Measurements from ENCODE around the gene DIAPH1. TPM values are rescaled to one million over a fixed set of nuclear protein-coding genes. Genes with fewer than 3 reads are reported as not detected.

Gene DIAPH1
- polyA plus RNA-seq, 1 experiment = 27.1 TPM

- DNase-seq (ENCODE audit: low read depth, low spot score) = no peak
- TF ChIP-seq CTCF (IDR thresholded peaks at IDR 0.05; ENCODE audit: low read depth, low read length) = no peak
- CTCF ChIA-PET = interaction anchor here (0.5 to 11.7 kb wide), 7 partner anchors 8 to 1727 kb away, joined by 3 to 165 read pairs (median 3); partner anchors contain the start of gene PCDHGB7
- H3K27me3 ChIP-seq (ENCODE audit: control insufficient read depth, insufficient read depth, low read length) = no peaks in the 10 kb centered on the region
- POLR2A ChIA-PET = interaction anchor here (0.7 to 2.6 kb wide), 2 partner anchors 39 to 43 kb away, joined by 3 to 16 read pairs; partner anchors contain the start of gene PCDHGC3
- H3K9me3 ChIP-seq (ENCODE audit: control insufficient read depth, insufficient read depth, low read length) = no peaks in the 10 kb centered on the region
- peak overlapping the region; percentile 93 for H3K27ac ChIP-seq (ENCODE audit: low read depth, low read length)
- no peak overlapping the region for H3K4me3 ChIP-seq (ENCODE audit: low read depth, low read length)
These were observed 103.7 kb downstream of the DIAPH1 start for GRCh38 chr5:141515141-141515540.

- no peak for TF ChIP-seq CTCF (IDR thresholded peaks at IDR 0.05; ENCODE audit: low read depth, low read length)
- POLR2A ChIA-PET = interaction anchor here (0.8 to 2.6 kb wide), 2 partner anchors 39 to 194 kb away, joined by 3 to 16 read pairs; partner anchors contain the start of genes PCDHGC3 and TAF7
- no peaks in the 10 kb centered on the region for H3K9me3 ChIP-seq (ENCODE audit: control insufficient read depth, insufficient read depth, low read length)
- no peaks in the 10 kb centered on the region for H3K27me3 ChIP-seq (ENCODE audit: control insufficient read depth, insufficient read depth, low read length)
- DNase-seq (ENCODE audit: low read depth, low spot score) = no peak
- H3K4me3 ChIP-seq (ENCODE audit: low read depth, low read length) = no peak overlapping the region
- peak overlapping the region; percentile 93 for H3K27ac ChIP-seq (ENCODE audit: low read depth, low read length)
- CTCF ChIA-PET = interaction anchor here (0.5 to 11.7 kb wide), 7 partner anchors 8 to 1726 kb away, joined by 3 to 165 read pairs (median 9); partner anchors contain the start of gene PCDHGB7
These were observed 104.3 kb downstream of the DIAPH1 start for GRCh38 chr5:141514330-141515133.

GRCh38 chr5:141513627-141514329, 105.0 kb downstream of the DIAPH1 start:
- no peak for DNase-seq (ENCODE audit: low read depth, low spot score)
- Histone ChIP-seq H3K9me3 (ENCODE audit: control insufficient read depth, insufficient read depth, low read length) (no peaks in the 10 kb centered on the region), H3K4me3 (ENCODE audit: low read depth, low read length) (peak overlapping the region; percentile 34), H3K27me3 (ENCODE audit: control insufficient read depth, insufficient read depth, low read length) (no peaks in the 10 kb centered on the region), H3K27ac (ENCODE audit: low read depth, low read length) (peak overlapping the region; percentile 93)
- ChIA-PET CTCF (interaction anchor here (1.0 to 11.7 kb wide), 9 partner anchors 9 to 140 kb away, joined by 3 to 165 read pairs (median 9); partner anchors contain the start of gene PCDHGC3), POLR2A (interaction anchor here (0.6 to 2.6 kb wide), 7 partner anchors 8 to 193 kb away, joined by 3 to 16 read pairs (median 6); partner anchors contain the start of genes PCDHGC3, PCDHGC5 and TAF7)
- TF ChIP-seq CTCF (IDR thresholded peaks at IDR 0.05; ENCODE audit: low read depth, low read length) = no peak

- DNase-seq (ENCODE audit: low read depth, low spot score) = no peak
- peak overlapping the region; percentile 34 for H3K4me3 ChIP-seq (ENCODE audit: low read depth, low read length)
- POLR2A ChIA-PET = interaction anchor here (0.6 to 2.6 kb wide), 6 partner anchors 8 to 192 kb away, joined by 3 to 16 read pairs (median 7); partner anchors contain the start of genes PCDHGC3 and TAF7
- no peaks in the 10 kb centered on the region for H3K9me3 ChIP-seq (ENCODE audit: control insufficient read depth, insufficient read depth, low read length)
- CTCF ChIA-PET = interaction anchor here (0.7 to 11.7 kb wide), 14 partner anchors 10 to 139 kb away, joined by 3 to 165 read pairs (median 6); partner anchors contain the start of gene PCDHGC3
- H3K27ac ChIP-seq (ENCODE audit: low read depth, low read length) = peak overlapping the region; percentile 93
- no peaks in the 10 kb centered on the region for H3K27me3 ChIP-seq (ENCODE audit: control insufficient read depth, insufficient read depth, low read length)
- TF ChIP-seq CTCF (IDR thresholded peaks at IDR 0.05; ENCODE audit: low read depth, low read length) = no peak
These were observed 105.7 kb downstream of the DIAPH1 start for GRCh38 chr5:141512911-141513626.

Measured in AG04450 (cell line).